ENCODE data around the gene SLC9A9. TPM values are rescaled to one million over a fixed set of nuclear protein-coding genes. Genes with fewer than 3 reads are reported as not detected.

The SLC9A9 gene
- total RNA-seq, 2 donors from 2014 or later: 1.3 to 3.7 TPM

- Histone ChIP-seq H3K27ac (ENCODE audit: low read depth, low read length) (no peak overlapping the region), H3K9me3 (ENCODE audit: control insufficient read depth, low read length) (no peaks in the 10 kb centered on the region), H3K4me1 (ENCODE audit: control insufficient read depth, insufficient read depth, low read length) (no peaks in the 10 kb centered on the region), H3K4me3 (ENCODE audit: low read length) (no peak overlapping the region), H3K27me3 (ENCODE audit: control insufficient read depth, insufficient read depth, low read length, poor library complexity, severe bottlenecking) (no peaks in the 10 kb centered on the region), H3K36me3 (ENCODE audit: control insufficient read depth, insufficient read depth, low read length) (no peaks in the 10 kb centered on the region), H3K9ac (ENCODE audit: extremely low read depth, low read length, poor library complexity, severe bottlenecking) (no peak overlapping the region)
- Mint-ChIP-seq H3K27ac (no peak overlapping the region), H3K4me1 (peaks cover 21% of the 10 kb centered on the region), H3K9me3 (peaks cover 10% of the 10 kb centered on the region), H3K27me3 (ENCODE audit: insufficient read depth) (no peaks in the 10 kb centered on the region), H3K4me3 (no peak overlapping the region), H3K36me3 (ENCODE audit: low read depth) (no peaks in the 10 kb centered on the region)
- no peak for TF ChIP-seq CTCF (conservative IDR thresholded peaks at IDR 0.05)
- DNase-seq: no peak
- WGBS, 2 experiments (ENCODE audit: insufficient coverage in 1 of 2, insufficient read length in 1 of 2): 98 to 100% methylated on average over 1 to 2 of the region's 2 CpGs
These were observed 92.3 kb downstream of the SLC9A9 start for GRCh38 chr3:143755978-143756377.

GRCh38 chr3:143754090-143754489 lies 94.2 kb downstream of the SLC9A9 start:
- 86% methylated on average over 1 of the region's 1 CpG; no CpG with 5 or more reads in 1 of the 2 experiments for WGBS, 2 experiments (ENCODE audit: insufficient coverage in 1 of 2, insufficient read length in 1 of 2)
- Histone ChIP-seq H3K36me3 (ENCODE audit: control insufficient read depth, insufficient read depth, low read length) (no peaks in the 10 kb centered on the region), H3K4me1 (ENCODE audit: control insufficient read depth, insufficient read depth, low read length) (no peaks in the 10 kb centered on the region), H3K9me3 (ENCODE audit: control insufficient read depth, low read length) (no peaks in the 10 kb centered on the region), H3K4me3 (ENCODE audit: low read length) (no peak overlapping the region), H3K9ac (ENCODE audit: extremely low read depth, low read length, poor library complexity, severe bottlenecking) (no peak overlapping the region), H3K27ac (ENCODE audit: low read depth, low read length) (no peak overlapping the region), H3K27me3 (ENCODE audit: control insufficient read depth, insufficient read depth, low read length, poor library complexity, severe bottlenecking) (no peaks in the 10 kb centered on the region)
- DNase-seq: no peak
- H3K4me1 Mint-ChIP-seq: peaks cover 21% of the 10 kb centered on the region
- no peaks in the 10 kb centered on the region for H3K9me3 Mint-ChIP-seq
- no peak overlapping the region for H3K4me3 Mint-ChIP-seq
- no peaks in the 10 kb centered on the region for H3K36me3 Mint-ChIP-seq (ENCODE audit: low read depth)
- no peak for TF ChIP-seq CTCF (conservative IDR thresholded peaks at IDR 0.05)
- no peak overlapping the region for H3K27ac Mint-ChIP-seq
- H3K27me3 Mint-ChIP-seq (ENCODE audit: insufficient read depth): no peaks in the 10 kb centered on the region

- no peak overlapping the region for H3K27ac ChIP-seq (ENCODE audit: low read depth, low read length)
- H3K27ac Mint-ChIP-seq: no peak overlapping the region
- DNase-seq: no peak
- no peaks in the 10 kb centered on the region for H3K36me3 ChIP-seq (ENCODE audit: control insufficient read depth, insufficient read depth, low read length)
- H3K9me3 ChIP-seq (ENCODE audit: control insufficient read depth, low read length): no peaks in the 10 kb centered on the region
- no peaks in the 10 kb centered on the region for H3K4me1 ChIP-seq (ENCODE audit: control insufficient read depth, insufficient read depth, low read length)
- no peaks in the 10 kb centered on the region for H3K27me3 ChIP-seq (ENCODE audit: control insufficient read depth, insufficient read depth, low read length, poor library complexity, severe bottlenecking)
- H3K9ac ChIP-seq (ENCODE audit: extremely low read depth, low read length, poor library complexity, severe bottlenecking): no peak overlapping the region
- H3K4me3 ChIP-seq (ENCODE audit: low read length): no peak overlapping the region
- no peaks in the 10 kb centered on the region for H3K27me3 Mint-ChIP-seq (ENCODE audit: insufficient read depth)
- no peak for TF ChIP-seq CTCF (conservative IDR thresholded peaks at IDR 0.05)
- no peak overlapping the region for H3K4me3 Mint-ChIP-seq
- H3K9me3 Mint-ChIP-seq: no peaks in the 10 kb centered on the region
- H3K36me3 Mint-ChIP-seq (ENCODE audit: low read depth): no peaks in the 10 kb centered on the region
- peaks cover 16% of the 10 kb centered on the region for H3K4me1 Mint-ChIP-seq
These were observed 94.8 kb downstream of the SLC9A9 start for GRCh38 chr3:143753456-143753855.
